Activated CD4-positive, CD25-positive, alpha-beta regulatory T cell treated with anti-CD3 and anti-CD28 coated beads, Interleukin-2, amount 50 U/mL, for 24 hours (primary cell): ENCODE data around the gene FAM83F.

Experiments used
- ATAC-seq, 2 donors: fragments of 150-1000 bp; cut with Tn5 transposase; one replicate each; pipeline ENCODE4 v1.10.0; 2021; ENCODE audit warnings: mild to moderate bottlenecking in 1 of 2, moderate library complexity in 1 of 2

Gene FAM83F

GRCh38 chr22:39994566-39995392, at the start of gene FAM83F:
FAM83F (plus strand) TSS chr22:39994954; CDS start chr22:39995043, 89 bp downstream.
- ATAC-seq = peak; percentile 61 to 62

GRCh38 chr22:39946126-39946502, 48.6 kb upstream of the FAM83F start:
- ATAC-seq = no peak

- ATAC-seq = no peak
Observed at GRCh38 chr22:39946503-39947219, 48.1 kb upstream of the FAM83F start.

- ATAC-seq = peak in 1 of 2 donors; percentile 19
Observed at GRCh38 chr22:39947220-39948216, 47.2 kb upstream of the FAM83F start.

GRCh38 chr22:39949964-39950737, 44.6 kb upstream of the FAM83F start:
- no peak for ATAC-seq

- ATAC-seq = peak; percentile 69 to 72
Observed at GRCh38 chr22:39951603-39952293, 43.0 kb upstream of the FAM83F start.

GRCh38 chr22:39952347-39952746, 42.4 kb upstream of the FAM83F start:
- no peak for ATAC-seq

GRCh38 chr22:39953101-39953500, 41.7 kb upstream of the FAM83F start:
- ATAC-seq = no peak

- peak; percentile 81 to 82 for ATAC-seq
Observed at GRCh38 chr22:39954584-39955055, 40.1 kb upstream of the FAM83F start.

- ATAC-seq = no peak
Observed at GRCh38 chr22:39955675-39956074, 39.1 kb upstream of the FAM83F start.

- no peak for ATAC-seq
Observed at GRCh38 chr22:39956932-39957664, 37.7 kb upstream of the FAM83F start.

- ATAC-seq = no peak
Observed at GRCh38 chr22:39958009-39958711, 36.6 kb upstream of the FAM83F start.

- ATAC-seq = no peak
Observed at GRCh38 chr22:39958949-39959639, 35.7 kb upstream of the FAM83F start.

- no peak for ATAC-seq
Observed at GRCh38 chr22:39959640-39960447, 34.9 kb upstream of the FAM83F start, which contains the start of gene TMA7B. TMA7B (plus strand) TSS chr22:39960397; CDS start chr22:39964375, 3,978 bp downstream.

GRCh38 chr22:39960791-39961746, 33.7 kb upstream of the FAM83F start:
- peak; percentile 99 to 100 for ATAC-seq

GRCh38 chr22:39962071-39962470, 32.7 kb upstream of the FAM83F start:
- no peak for ATAC-seq

- no peak for ATAC-seq
Observed at GRCh38 chr22:39965748-39966147, 29.0 kb upstream of the FAM83F start.
